Neural progenitor cell (in vitro differentiated cells): ENCODE measurements around the gene ORM1. TPM values are rescaled to one million over a fixed set of nuclear protein-coding genes. Genes with fewer than 3 reads are reported as not detected.

Experiments used
- DNase-seq: peaks from one replicate; pipeline ENCODE4 v3.0.0-alpha.2; 2016; ENCODE audit warnings: low spot score
- H2AFZ ChIP-seq: fragments of 200-600 bp; sonication (generic); replicated peaks from 2 replicates; pipeline ENCODE4 v1.6.1; 2016; ENCODE audit warnings: antibody characterized with exemption
- H3F3A ChIP-seq: fragments of 200-600 bp; sonication (generic); 2 replicates; pipeline ENCODE4 v1.6.1; 2016; ENCODE audit warnings: antibody characterized with exemption, low read depth
- H3K27ac ChIP-seq: fragments of 200-600 bp; sonication (generic); 2 replicates; pipeline ENCODE4 v1.5.1; 2016; ENCODE audit warnings: mild to moderate bottlenecking
- H3K27me3 ChIP-seq: fragments of 200-600 bp; sonication (generic); 2 replicates; pipeline ENCODE4 v1.6.1; 2016; ENCODE audit warnings: mild to moderate bottlenecking, moderate library complexity
- H3K36me3 ChIP-seq: fragments of 200-600 bp; sonication (generic); 2 replicates; pipeline ENCODE4 v1.5.1; 2016
- H3K4me1 ChIP-seq: fragments of 200-600 bp; sonication (generic); 2 replicates; pipeline ENCODE4 v1.6.1; 2016; ENCODE audit warnings: mixed run types
- H3K4me2 ChIP-seq: fragments of 200-600 bp; sonication (generic); 2 replicates; pipeline ENCODE4 v1.6.1; 2016
- H3K4me3 ChIP-seq: fragments of 200-600 bp; sonication (generic); 2 replicates; pipeline ENCODE4 v1.5.1; 2016
- H3K79me2 ChIP-seq: fragments of 200-600 bp; sonication (generic); 2 replicates; pipeline ENCODE4 v1.6.1; 2016; ENCODE audit warnings: low read depth
- H3K9ac ChIP-seq: fragments of 200-600 bp; sonication (generic); 2 replicates; pipeline ENCODE4 v1.6.1; 2016
- H3K9me3 ChIP-seq: fragments of 200-600 bp; sonication (generic); 2 replicates; pipeline ENCODE4 v1.5.1; 2016; ENCODE audit warnings: low read depth
- H4K20me1 ChIP-seq: fragments of 200-600 bp; sonication (generic); 2 replicates; pipeline ENCODE4 v1.6.1; 2016; ENCODE audit warnings: low read depth
- H3K27ac Mint-ChIP-seq: 3 replicates; pipeline ENCODE4 v1.8.0; 2021; ENCODE audit warnings: mixed read lengths
- H3K27me3 Mint-ChIP-seq: 2 replicates; pipeline ENCODE4 v1.8.0; 2022; ENCODE audit warnings: low read depth, mild to moderate bottlenecking, inconsistent platforms, moderate library complexity, mixed read lengths; ENCODE audit not compliant: insufficient read depth
- H3K36me3 Mint-ChIP-seq: 3 replicates; pipeline ENCODE4 v1.8.0; 2021; ENCODE audit warnings: mixed read lengths
- H3K4me1 Mint-ChIP-seq: 3 replicates; pipeline ENCODE4 v1.8.0; 2021; ENCODE audit warnings: mixed read lengths
- H3K4me3 Mint-ChIP-seq: 3 replicates; pipeline ENCODE4 v1.8.0; 2021; ENCODE audit warnings: mild to moderate bottlenecking, moderate library complexity, mixed read lengths
- H3K9me3 Mint-ChIP-seq: 3 replicates; pipeline ENCODE4 v1.8.0; 2020; ENCODE audit warnings: mixed read lengths
- CTCF ChIP-seq: fragments of 200-600 bp; sonication (generic); IDR thresholded peaks from 2 replicates; pipeline ENCODE4 v1.5.1; 2017; ENCODE audit warnings: antibody characterized with exemption, mild to moderate bottlenecking
- EZH2 ChIP-seq: fragments of 200-600 bp; sonication (generic); IDR thresholded peaks from 2 replicates; pipeline ENCODE4 v1.6.1; 2017; ENCODE audit warnings: antibody characterized with exemption, mild to moderate bottlenecking, moderate library complexity
- EZH2phosphoT487 ChIP-seq: fragments of 200-600 bp; sonication (generic); IDR thresholded peaks from 2 replicates; pipeline ENCODE4 v1.6.1; 2017; ENCODE audit warnings: antibody characterized with exemption
- total RNA-seq: library from RNA; depleted of rRNA; stranded (reverse); fragments of >200 nt; gene quantifications from 2 replicates; pipeline ENCODE4 v1.2.3, GENCODE V29; 2015; ENCODE audit warnings: low replicate concordance

Gene ORM1
- total RNA-seq, 1 donor from 2014 or later: not detected

- Histone ChIP-seq H2AFZ (no peak overlapping the region), H3K9me3 (no peaks in the 10 kb centered on the region), H3K4me1 (peaks cover 8% of the 10 kb centered on the region), H3K9ac (no peak overlapping the region), H3K27ac (no peak overlapping the region), H3K4me2 (no peak overlapping the region), H3K79me2 (no peaks in the 10 kb centered on the region), H3K36me3 (no peaks in the 10 kb centered on the region), H3K27me3 (no peaks in the 10 kb centered on the region), H3K4me3 (no peak overlapping the region), H4K20me1 (no peaks in the 10 kb centered on the region), H3F3A (peaks cover 6% of the 10 kb centered on the region)
- Mint-ChIP-seq H3K27ac (no peak overlapping the region), H3K4me3 (no peak overlapping the region), H3K9me3 (no peaks in the 10 kb centered on the region), H3K36me3 (peaks cover 2% of the 10 kb centered on the region), H3K27me3 (peaks cover 8% of the 10 kb centered on the region), H3K4me1 (peaks cover 9% of the 10 kb centered on the region)
- no peak for DNase-seq
- TF ChIP-seq EZH2 (no peak), CTCF (no peak), EZH2phosphoT487 (no peak)
Measured at GRCh38 chr9:114312513-114312875, 10.4 kb upstream of the ORM1 start.

DNA sequence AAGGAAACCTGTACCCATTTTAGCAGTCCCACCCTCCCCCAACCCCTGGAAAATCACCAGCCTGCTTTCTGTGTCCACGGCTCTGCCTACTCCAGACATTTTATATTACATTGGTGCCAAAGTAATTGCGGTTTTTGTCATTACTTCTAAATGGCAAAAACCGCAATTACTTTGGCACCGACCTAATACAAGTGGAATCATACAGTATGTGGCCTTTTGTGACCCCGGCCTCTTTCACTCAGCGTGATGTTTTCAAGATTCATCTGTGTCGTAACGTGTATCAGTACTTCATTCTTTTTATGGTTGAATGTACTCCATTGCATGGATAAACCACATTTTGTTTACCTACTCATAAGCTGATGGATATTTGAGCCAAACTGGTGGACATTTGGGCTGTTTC, 9.7 kb upstream of the ORM1 start:
- no peak overlapping the region for H3K4me2 ChIP-seq
- H3K4me3 ChIP-seq: no peak overlapping the region
- H3F3A ChIP-seq: peaks cover 6% of the 10 kb centered on the region
- no peak for DNase-seq
- no peaks in the 10 kb centered on the region for H3K9me3 Mint-ChIP-seq
- peaks cover 9% of the 10 kb centered on the region for H3K4me1 Mint-ChIP-seq
- no peaks in the 10 kb centered on the region for H3K9me3 ChIP-seq
- H3K9ac ChIP-seq: no peak overlapping the region
- TF ChIP-seq EZH2phosphoT487 (no peak), CTCF (no peak), EZH2 (no peak)
- peaks cover 8% of the 10 kb centered on the region for H3K4me1 ChIP-seq
- H4K20me1 ChIP-seq: no peaks in the 10 kb centered on the region
- no peak overlapping the region for H3K27ac Mint-ChIP-seq
- no peak overlapping the region for H3K4me3 Mint-ChIP-seq
- H3K27me3 ChIP-seq: no peaks in the 10 kb centered on the region
- H3K36me3 ChIP-seq: no peaks in the 10 kb centered on the region
- no peak overlapping the region for H2AFZ ChIP-seq
- H3K27me3 Mint-ChIP-seq: peaks cover 8% of the 10 kb centered on the region
- H3K79me2 ChIP-seq: no peaks in the 10 kb centered on the region
- H3K36me3 Mint-ChIP-seq: peaks cover 2% of the 10 kb centered on the region
- H3K27ac ChIP-seq: no peak overlapping the region

- H3K9me3 Mint-ChIP-seq: no peaks in the 10 kb centered on the region
- H3K27me3 Mint-ChIP-seq: peaks cover 8% of the 10 kb centered on the region
- no peak overlapping the region for H3K4me2 ChIP-seq
- H3K27ac ChIP-seq: no peak overlapping the region
- H4K20me1 ChIP-seq: no peaks in the 10 kb centered on the region
- no peaks in the 10 kb centered on the region for H3K36me3 ChIP-seq
- no peak overlapping the region for H3K9ac ChIP-seq
- no peaks in the 10 kb centered on the region for H3K79me2 ChIP-seq
- H3F3A ChIP-seq: peaks cover 6% of the 10 kb centered on the region
- no peak overlapping the region for H3K4me3 ChIP-seq
- H3K9me3 ChIP-seq: no peaks in the 10 kb centered on the region
- DNase-seq: no peak
- TF ChIP-seq EZH2phosphoT487 (no peak), EZH2 (no peak), CTCF (no peak)
- H2AFZ ChIP-seq: no peak overlapping the region
- H3K36me3 Mint-ChIP-seq: peaks cover 2% of the 10 kb centered on the region
- peak overlapping the region; percentile 93 for H3K27ac Mint-ChIP-seq
- peaks cover 8% of the 10 kb centered on the region for H3K4me1 ChIP-seq
- H3K4me1 Mint-ChIP-seq: peaks cover 9% of the 10 kb centered on the region
- H3K27me3 ChIP-seq: no peaks in the 10 kb centered on the region
- no peak overlapping the region for H3K4me3 Mint-ChIP-seq
Measured at GRCh38 chr9:114314256-114314867, 8.5 kb upstream of the ORM1 start.
